Mesendoderm (in vitro differentiated cells): Measurements from ENCODE around the gene DPYSL4.

Experiments used
- DNase-seq: peaks from one replicate; pipeline ENCODE4 v3.0.0; 2013
- H2AK5ac ChIP-seq: 2 replicates; pipeline ENCODE4 v1.6.1; 2013; ENCODE audit warnings: low read length, inconsistent platforms
- H2BK120ac ChIP-seq: 2 replicates; pipeline ENCODE4 v1.6.1; 2013; ENCODE audit warnings: low read depth, mild to moderate bottlenecking, low read length, moderate library complexity, mixed read lengths
- H2BK15ac ChIP-seq: replicated peaks from 2 replicates; pipeline ENCODE4 v1.6.1; 2013; ENCODE audit warnings: low read depth, mild to moderate bottlenecking, moderate library complexity
- H2BK5ac ChIP-seq: 2 replicates; pipeline ENCODE4 v1.6.1; 2013; ENCODE audit warnings: low read length, inconsistent platforms
- H3K18ac ChIP-seq: 2 replicates; pipeline ENCODE4 v1.6.1; 2013; ENCODE audit warnings: mild to moderate bottlenecking, low read length, mixed read lengths
- H3K23ac ChIP-seq: one replicate; pipeline ENCODE4 v1.6.1; 2013; ENCODE audit warnings: low read length
- H3K27ac ChIP-seq: 2 replicates; pipeline ENCODE4 v1.5.1; 2013; ENCODE audit warnings: low read depth, mild to moderate bottlenecking, inconsistent platforms, low read length, moderate library complexity
- H3K27me3 ChIP-seq: 2 replicates; pipeline ENCODE4 v1.6.1; 2013; ENCODE audit warnings: low read length, control low read depth, mild to moderate bottlenecking, inconsistent platforms; ENCODE audit not compliant: insufficient read depth, poor library complexity
- H3K36me3 ChIP-seq: 2 replicates; pipeline ENCODE4 v1.6.1; 2013; ENCODE audit warnings: low read length, inconsistent platforms; ENCODE audit not compliant: control insufficient read depth, insufficient read depth
- H3K4ac ChIP-seq: one replicate; pipeline ENCODE4 v1.6.1; 2013; ENCODE audit warnings: low read depth, mild to moderate bottlenecking, low read length, moderate library complexity
- H3K4me1 ChIP-seq: 2 replicates; pipeline ENCODE4 v1.6.1; 2013; ENCODE audit warnings: low read depth, low read length, inconsistent platforms; ENCODE audit not compliant: control insufficient read depth
- H3K4me2 ChIP-seq: 2 replicates; pipeline ENCODE4 v1.6.1; 2013; ENCODE audit warnings: low read length
- H3K4me3 ChIP-seq: 2 replicates; pipeline ENCODE4 v1.5.1; 2013; ENCODE audit warnings: mild to moderate bottlenecking, low read length
- H3K56ac ChIP-seq: one replicate; pipeline ENCODE4 v1.6.1; 2013; ENCODE audit warnings: low read length
- H3K79me1 ChIP-seq: 2 replicates; pipeline ENCODE4 v1.6.1; 2013; ENCODE audit warnings: low read length, inconsistent platforms
- H3K79me2 ChIP-seq: 2 replicates; pipeline ENCODE4 v1.6.1; 2013; ENCODE audit warnings: mild to moderate bottlenecking, low read length; ENCODE audit not compliant: control insufficient read depth, insufficient read depth
- H3K9ac ChIP-seq: 2 replicates; pipeline ENCODE4 v1.6.1; 2013; ENCODE audit warnings: low read length, inconsistent platforms
- H4K5ac ChIP-seq: one replicate; pipeline ENCODE4 v1.6.1; 2013; ENCODE audit warnings: low read length
- H4K8ac ChIP-seq: one replicate; pipeline ENCODE4 v1.6.1; 2013; ENCODE audit warnings: low read depth, mild to moderate bottlenecking, control low read depth, low read length, moderate library complexity
- WGBS: extraction: QIAGEN DNeasy Blood & Tissue Kit; methylation state at CpG from one replicate; pipeline ENCODE4 v1.1.7; 2013; ENCODE audit warnings: low lambda C conversion rate, missing lambda C conversion rate; ENCODE audit not compliant: insufficient coverage; ENCODE audit errors: extremely low coverage; 5-methylcytosine and 5-hydroxymethylcytosine counted together

The DPYSL4 gene

GRCh38 chr10:132163278-132163765 is 23.4 kb upstream of the DPYSL4 start:
- no peak overlapping the region for H2BK120ac ChIP-seq
- H3K9ac ChIP-seq: no peak overlapping the region
- DNase-seq: peak; percentile 93
- no peak overlapping the region for H2AK5ac ChIP-seq
- H2BK5ac ChIP-seq: no peak overlapping the region
- H2BK15ac ChIP-seq: no peak overlapping the region
- H3K79me2 ChIP-seq: no peaks in the 10 kb centered on the region
- no peaks in the 10 kb centered on the region for H3K27me3 ChIP-seq
- H3K18ac ChIP-seq: no peak overlapping the region
- H4K8ac ChIP-seq: no peak overlapping the region
- WGBS: no CpG with 5 or more reads among the region's 16 CpGs
- H3K36me3 ChIP-seq: no peaks in the 10 kb centered on the region
- H3K79me1 ChIP-seq: no peaks in the 10 kb centered on the region
- no peak overlapping the region for H3K4ac ChIP-seq
- H3K4me2 ChIP-seq: no peak overlapping the region
- no peak overlapping the region for H3K27ac ChIP-seq
- H3K4me1 ChIP-seq: no peaks in the 10 kb centered on the region
- peak overlapping the region; percentile 39 for H3K56ac ChIP-seq
- no peak overlapping the region for H3K4me3 ChIP-seq
- no peak overlapping the region for H3K23ac ChIP-seq
- no peak overlapping the region for H4K5ac ChIP-seq

GRCh38 chr10:132163826-132164515 is 22.8 kb upstream of the DPYSL4 start:
- no peak overlapping the region for H3K4ac ChIP-seq
- WGBS: no CpG with 5 or more reads among the region's 17 CpGs
- H3K4me2 ChIP-seq: no peak overlapping the region
- no peak overlapping the region for H4K8ac ChIP-seq
- no peak overlapping the region for H3K4me3 ChIP-seq
- H2AK5ac ChIP-seq: no peak overlapping the region
- no peaks in the 10 kb centered on the region for H3K79me2 ChIP-seq
- no peaks in the 10 kb centered on the region for H3K36me3 ChIP-seq
- H3K27me3 ChIP-seq: no peaks in the 10 kb centered on the region
- no peak overlapping the region for H3K23ac ChIP-seq
- H2BK15ac ChIP-seq: no peak overlapping the region
- no peak overlapping the region for H4K5ac ChIP-seq
- no peak overlapping the region for H3K9ac ChIP-seq
- H3K18ac ChIP-seq: no peak overlapping the region
- no peaks in the 10 kb centered on the region for H3K4me1 ChIP-seq
- H3K56ac ChIP-seq: no peak overlapping the region
- H2BK120ac ChIP-seq: no peak overlapping the region
- H3K79me1 ChIP-seq: no peaks in the 10 kb centered on the region
- no peak overlapping the region for H2BK5ac ChIP-seq
- no peak for DNase-seq
- no peak overlapping the region for H3K27ac ChIP-seq

GRCh38 chr10:132164761-132165278 is 21.9 kb upstream of the DPYSL4 start:
- Histone ChIP-seq H3K79me1 (no peaks in the 10 kb centered on the region), H2BK15ac (no peak overlapping the region), H3K56ac (no peak overlapping the region), H3K4me2 (no peak overlapping the region), H2AK5ac (no peak overlapping the region), H2BK120ac (no peak overlapping the region), H3K4me3 (no peak overlapping the region), H3K4ac (no peak overlapping the region), H3K27ac (no peak overlapping the region), H3K9ac (no peak overlapping the region), H3K18ac (no peak overlapping the region), H3K23ac (no peak overlapping the region), H3K36me3 (no peaks in the 10 kb centered on the region), H3K79me2 (no peaks in the 10 kb centered on the region), H4K5ac (no peak overlapping the region), H3K4me1 (no peaks in the 10 kb centered on the region), H4K8ac (no peak overlapping the region), H2BK5ac (no peak overlapping the region), H3K27me3 (no peaks in the 10 kb centered on the region)
- no CpG with 5 or more reads among the region's 20 CpGs for WGBS
- no peak for DNase-seq

- no peaks in the 10 kb centered on the region for H3K4me1 ChIP-seq
- no CpG with 5 or more reads among the region's 21 CpGs for WGBS
These were observed 21.2 kb upstream of the DPYSL4 start for GRCh38 chr10:132165416-132165980.

GRCh38 chr10:132166216-132166950 is 20.4 kb upstream of the DPYSL4 start:
- Histone ChIP-seq H3K79me1 (no peaks in the 10 kb centered on the region), H3K4me1 (no peaks in the 10 kb centered on the region), H3K27ac (no peak overlapping the region), H3K36me3 (no peaks in the 10 kb centered on the region), H4K5ac (no peak overlapping the region), H3K56ac (no peak overlapping the region), H3K79me2 (no peaks in the 10 kb centered on the region), H3K4me3 (no peak overlapping the region), H2BK15ac (no peak overlapping the region), H3K4me2 (no peak overlapping the region), H4K8ac (no peak overlapping the region), H3K9ac (no peak overlapping the region), H2BK120ac (no peak overlapping the region), H3K18ac (no peak overlapping the region), H3K4ac (no peak overlapping the region), H3K27me3 (no peaks in the 10 kb centered on the region), H2BK5ac (no peak overlapping the region), H3K23ac (no peak overlapping the region), H2AK5ac (no peak overlapping the region)
- no peak for DNase-seq
- no CpG with 5 or more reads among the region's 23 CpGs for WGBS

More at GRCh38 chr10:132165416-132165980, 21.2 kb upstream of the DPYSL4 start:
- H3K56ac ChIP-seq: no peak overlapping the region
- no peak overlapping the region for H4K8ac ChIP-seq
- no peak overlapping the region for H2BK120ac ChIP-seq
- H3K4me2 ChIP-seq: no peak overlapping the region
- no peak overlapping the region for H3K27ac ChIP-seq
- DNase-seq: no peak
- no peak overlapping the region for H3K4me3 ChIP-seq
- no peaks in the 10 kb centered on the region for H3K27me3 ChIP-seq
- H3K18ac ChIP-seq: no peak overlapping the region
- H3K9ac ChIP-seq: no peak overlapping the region
- no peaks in the 10 kb centered on the region for H3K36me3 ChIP-seq
- no peak overlapping the region for H3K4ac ChIP-seq
- no peak overlapping the region for H3K23ac ChIP-seq
- H2AK5ac ChIP-seq: no peak overlapping the region
- no peaks in the 10 kb centered on the region for H3K79me1 ChIP-seq
- no peak overlapping the region for H2BK5ac ChIP-seq
- H4K5ac ChIP-seq: no peak overlapping the region
- H3K79me2 ChIP-seq: no peaks in the 10 kb centered on the region
- no peak overlapping the region for H2BK15ac ChIP-seq
